Neural crest cell (in vitro differentiated cells): ENCODE results near the gene DCAF11. TPM values are rescaled to one million over a fixed set of nuclear protein-coding genes. Genes with fewer than 3 reads are reported as not detected.

Experiments used
- DNase-seq: peaks from one replicate; pipeline ENCODE4 v3.0.0; 2021; ENCODE audit warnings: low read depth, mixed read lengths, low spot score
- H3K27ac Mint-ChIP-seq: one replicate; pipeline ENCODE4 v1.8.0; 2021; ENCODE audit warnings: mild to moderate bottlenecking, mixed read lengths; ENCODE audit not compliant: unreplicated experiment
- H3K27me3 Mint-ChIP-seq: 2 replicates; pipeline ENCODE4 v1.8.0; 2021; ENCODE audit warnings: low read depth, mild to moderate bottlenecking, mixed read lengths
- H3K36me3 Mint-ChIP-seq: 2 replicates; pipeline ENCODE4 v1.8.0; 2021; ENCODE audit warnings: low read depth, mild to moderate bottlenecking, mixed read lengths
- H3K4me1 Mint-ChIP-seq: 2 replicates; pipeline ENCODE4 v1.8.0; 2021; ENCODE audit warnings: mixed read lengths
- H3K4me3 Mint-ChIP-seq: one replicate; pipeline ENCODE4 v1.8.0; 2021; ENCODE audit warnings: mild to moderate bottlenecking, mixed read lengths
- H3K9me3 Mint-ChIP-seq: 2 replicates; pipeline ENCODE4 v1.8.0; 2021; ENCODE audit warnings: mixed read lengths
- total RNA-seq: library from RNA; stranded (reverse); gene quantifications from 2 replicates; pipeline ENCODE4 v1.2.1, GENCODE V29; 2021
- TF ChIP-seq, protein P1 (sequence below): fragments of 200-600 bp; sonication (generic); conservative IDR thresholded peaks from 2 replicates; pipeline ENCODE4 v1.5.0; 2021; ENCODE audit warnings: antibody characterized with exemption, mild to moderate bottlenecking

The DCAF11 gene
- total RNA-seq, 1 donor from 2014 or later = 53.9 TPM

DNA sequence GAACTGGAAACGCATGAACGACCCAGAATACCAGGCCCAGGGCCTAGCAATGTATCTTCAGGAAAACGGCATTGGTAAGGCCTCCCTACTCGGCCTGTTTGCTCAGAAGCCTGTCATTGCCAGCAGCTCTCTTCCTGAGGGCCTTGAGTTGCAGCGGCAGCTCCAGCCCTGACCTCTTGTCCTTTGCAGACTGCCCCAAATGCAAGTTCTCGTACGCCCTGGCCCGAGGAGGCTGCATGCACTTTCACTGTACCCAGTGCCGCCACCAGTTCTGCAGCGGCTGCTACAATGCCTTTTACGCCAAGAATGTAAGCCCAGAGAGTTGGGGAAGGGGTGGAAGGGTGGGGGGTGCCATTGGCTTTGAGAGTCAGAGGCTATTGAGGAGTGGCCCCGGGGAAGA, 42.8 kb downstream of the DCAF11 start:
- peak overlapping the region; percentile 43 for H3K27ac Mint-ChIP-seq

GRCh38 chr14:24159777-24160498, 45.4 kb downstream of the DCAF11 start:
- Mint-ChIP-seq H3K27ac (no peak overlapping the region), H3K27me3 (no peaks in the 10 kb centered on the region), H3K4me3 (no peak overlapping the region), H3K36me3 (peaks cover 7% of the 10 kb centered on the region), H3K4me1 (peaks cover 13% of the 10 kb centered on the region), H3K9me3 (no peaks in the 10 kb centered on the region)
- TF ChIP-seq, protein P1, sequence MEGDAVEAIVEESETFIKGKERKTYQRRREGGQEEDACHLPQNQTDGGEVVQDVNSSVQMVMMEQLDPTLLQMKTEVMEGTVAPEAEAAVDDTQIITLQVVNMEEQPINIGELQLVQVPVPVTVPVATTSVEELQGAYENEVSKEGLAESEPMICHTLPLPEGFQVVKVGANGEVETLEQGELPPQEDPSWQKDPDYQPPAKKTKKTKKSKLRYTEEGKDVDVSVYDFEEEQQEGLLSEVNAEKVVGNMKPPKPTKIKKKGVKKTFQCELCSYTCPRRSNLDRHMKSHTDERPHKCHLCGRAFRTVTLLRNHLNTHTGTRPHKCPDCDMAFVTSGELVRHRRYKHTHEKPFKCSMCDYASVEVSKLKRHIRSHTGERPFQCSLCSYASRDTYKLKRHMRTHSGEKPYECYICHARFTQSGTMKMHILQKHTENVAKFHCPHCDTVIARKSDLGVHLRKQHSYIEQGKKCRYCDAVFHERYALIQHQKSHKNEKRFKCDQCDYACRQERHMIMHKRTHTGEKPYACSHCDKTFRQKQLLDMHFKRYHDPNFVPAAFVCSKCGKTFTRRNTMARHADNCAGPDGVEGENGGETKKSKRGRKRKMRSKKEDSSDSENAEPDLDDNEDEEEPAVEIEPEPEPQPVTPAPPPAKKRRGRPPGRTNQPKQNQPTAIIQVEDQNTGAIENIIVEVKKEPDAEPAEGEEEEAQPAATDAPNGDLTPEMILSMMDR = no peak
- DNase-seq = no peak

More for the DNA sequence above, 42.8 kb downstream of the DCAF11 start:
- peaks cover 10% of the 10 kb centered on the region for H3K36me3 Mint-ChIP-seq
- no peak overlapping the region for H3K4me3 Mint-ChIP-seq
- peaks cover 13% of the 10 kb centered on the region for H3K4me1 Mint-ChIP-seq
- no peak for DNase-seq
- no peaks in the 10 kb centered on the region for H3K27me3 Mint-ChIP-seq
- H3K9me3 Mint-ChIP-seq = no peaks in the 10 kb centered on the region
- TF ChIP-seq, protein P1 = no peak

GRCh38 chr14:24160499-24160849, 45.9 kb downstream of the DCAF11 start:
- Mint-ChIP-seq H3K4me1 (peaks cover 13% of the 10 kb centered on the region), H3K9me3 (no peaks in the 10 kb centered on the region), H3K4me3 (no peak overlapping the region), H3K27ac (no peak overlapping the region), H3K27me3 (no peaks in the 10 kb centered on the region), H3K36me3 (peaks cover 6% of the 10 kb centered on the region)
- TF ChIP-seq, protein P1 = no peak
- DNase-seq = no peak

- peak; percentile 99 for DNase-seq
- H3K9me3 Mint-ChIP-seq = no peaks in the 10 kb centered on the region
- TF ChIP-seq, protein P1 = peak; percentile 99
- peak within 1 kb of the TSS; percentile 9 for H3K27ac Mint-ChIP-seq
- no peaks in the 10 kb centered on the region for H3K27me3 Mint-ChIP-seq
- peak within 1 kb of the TSS; percentile 76 for H3K4me3 Mint-ChIP-seq
- H3K4me1 Mint-ChIP-seq = peaks cover 13% of the 10 kb centered on the region
- peaks cover 4% of the 10 kb centered on the region for H3K36me3 Mint-ChIP-seq
Measured at GRCh38 chr14:24160850-24161804, 46.5 kb downstream of the DCAF11 start, which contains the start of gene IRF9. IRF9 (plus strand) TSS chr14:24161265; CDS start chr14:24162145, 880 bp downstream.

DNA sequence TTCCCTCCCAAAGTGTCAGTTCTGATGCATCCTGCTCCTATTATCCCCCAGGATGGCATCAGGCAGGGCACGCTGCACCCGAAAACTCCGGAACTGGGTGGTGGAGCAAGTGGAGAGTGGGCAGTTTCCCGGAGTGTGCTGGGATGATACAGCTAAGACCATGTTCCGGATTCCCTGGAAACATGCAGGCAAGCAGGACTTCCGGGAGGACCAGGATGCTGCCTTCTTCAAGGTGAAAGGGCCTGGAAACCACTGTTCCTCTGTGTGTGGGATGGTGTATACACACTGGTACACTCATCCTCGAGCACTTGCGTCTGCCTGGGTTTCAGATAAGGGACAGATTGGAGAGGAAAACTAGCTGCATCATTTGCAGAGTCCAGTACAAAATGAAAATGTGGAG, 47.5 kb downstream of the DCAF11 start:
- TF ChIP-seq, protein P1 = no peak
- no peaks in the 10 kb centered on the region for H3K9me3 Mint-ChIP-seq
- no peak overlapping the region for H3K4me3 Mint-ChIP-seq
- H3K4me1 Mint-ChIP-seq = peaks cover 13% of the 10 kb centered on the region
- no peaks in the 10 kb centered on the region for H3K36me3 Mint-ChIP-seq
- DNase-seq = no peak
- H3K27me3 Mint-ChIP-seq = no peaks in the 10 kb centered on the region
- no peak overlapping the region for H3K27ac Mint-ChIP-seq
